Psoas muscle (tissue), 8 donors: Measurements from ENCODE around the gene WDR5. TPM values are rescaled to one million over a fixed set of nuclear protein-coding genes. Genes with fewer than 3 reads are reported as not detected.
"Not testable (repeated sequence)": the region's sequence is repeated elsewhere in the genome, so short reads cannot be mapped to it uniquely, and the experiment has no call there.

Experiments used
- ATAC-seq, 4 donors: fragments of 200-7000 bp; cut with Tn5 transposase; one replicate each; pipeline ENCODE4 v1.9.1; 2020; ENCODE audit warnings: moderate library complexity in 3 of 4, mild to moderate bottlenecking in 2 of 4
- DNase-seq, 2 donors: peaks; one replicate each; pipeline ENCODE4 v3.0.0-alpha.2; 2020
- H3K27ac ChIP-seq: fragments of 200-600 bp; one replicate; pipeline ENCODE4 v1.8.0; 2022
- H3K27me3 ChIP-seq, 3 donors: fragments of 200-600 bp in 1 of 3; one replicate each; pipeline versions ENCODE4 v1.6.1 to v1.8.0; 2013 to 2022; ENCODE audit warnings: low read length in 2 of 3, mild to moderate bottlenecking in 2 of 3, moderate library complexity in 1 of 3; ENCODE audit not compliant: insufficient read depth in 3 of 3
- H3K36me3 ChIP-seq, 2 donors: fragments of 200-600 bp in 1 of 2; one replicate each; pipeline versions ENCODE4 v1.6.1 to v1.8.0; 2013 to 2022; ENCODE audit warnings: low read depth in 1 of 2, mild to moderate bottlenecking in 1 of 2, moderate library complexity in 1 of 2; ENCODE audit not compliant: insufficient read depth in 1 of 2
- H3K4me1 ChIP-seq: fragments of 200-600 bp; one replicate; pipeline ENCODE4 v1.8.0; 2022
- H3K4me3 ChIP-seq: fragments of 200-600 bp; one replicate; pipeline ENCODE4 v1.8.0; 2022; ENCODE audit warnings: mild to moderate bottlenecking
- H3K9me3 ChIP-seq: fragments of 200-600 bp; one replicate; pipeline ENCODE4 v1.8.0; 2022
- CTCF ChIP-seq: fragments of 200-600 bp; IDR thresholded peaks from one replicate; pipeline ENCODE4 v1.8.0; 2022; ENCODE audit warnings: antibody characterized with exemption
- WGBS, 3 donors: extraction: QIAGEN DNeasy Blood & Tissue Kit; methylation state at CpG; one replicate each; pipeline versions ENCODE4 v1.1.6 to v1.1.7; 2013; 5-methylcytosine and 5-hydroxymethylcytosine counted together
- intact Hi-C, 2 donors: fragments of 100-400 bp; cut with DNase I; formaldehyde crosslinking; loops; one replicate each; pipeline versions ENCODE4 v1.11.0 to v1.14.2; 2022
- polyA plus RNA-seq, 3 donors: library from polyadenylated mRNA; stranded (reverse); fragments of 200-250 nt; gene quantifications; one replicate each; pipeline ENCODE4 v1.2.3, GENCODE V29; 2013
- total RNA-seq, 4 donors: library from RNA; stranded (reverse); fragmentation: NEBNext Ultra II Directional in 2 of 4; extraction: Animal tissue kit (Norgen Biotek cat#: 25700) in 2 of 4; gene quantifications; one replicate each; pipeline versions ENCODE4 v1.2.1 to v1.2.4, GENCODE V29; 2021 to 2023
- donor health status: healthy with polysubstance abuse.
- donor health status: DM: no; HTN: no; CAD: no; lungs with moderate emphysema.
- donor health status: Bipolar disorder and iron deficiency.
- donor health status: healthy.
- donor health status: DM: yes; HTN: yes; CAD: no.
- donor health status: DM: no; HTN: no; CAD: no.
- donor health status: DM: no; HTN: no; CAD: no.
- donor health status: DM: yes; HTN: yes; CAD: no.

Gene WDR5
- total and polyA plus RNA-seq, 7 donors, result 21.4 to 52.0 (median 30.1) TPM

GRCh38 chr9:134100040-134100439 lies 35.8 kb upstream of the WDR5 start:
- no peak overlapping the region for H3K27ac ChIP-seq
- peaks cover 0 to 5% (median 2%) of the 10 kb centered on the region in 3 donors for H3K27me3 ChIP-seq
- intact Hi-C loops, result loop anchor here in 1 of 2 donors (5.0 kb wide), 1 partner anchor 108 kb away; the partner anchor contains the start of gene VAV2
- no peaks in the 10 kb centered on the region for H3K4me1 ChIP-seq
- no peaks in the 10 kb centered on the region for H3K36me3 ChIP-seq
- 75 to 83% (median 81%) methylated on average over 5 of the region's 5 CpGs for WGBS, 3 donors
- H3K9me3 ChIP-seq, result no peaks in the 10 kb centered on the region
- no peak for TF ChIP-seq CTCF
- ATAC-seq (no peak), DNase-seq (no peak)
- no peak overlapping the region for H3K4me3 ChIP-seq

- ATAC-seq, H3K36me3 ChIP-seq, H3K27ac ChIP-seq, DNase-seq, H3K9me3 ChIP-seq, H3K4me1 ChIP-seq, H3K4me3 ChIP-seq, H3K27me3 ChIP-seq: not testable (repeated sequence)
- intact Hi-C loops, result loop anchor here in 1 of 2 donors (5.0 kb wide), 1 partner anchor 109 kb away; the partner anchor contains the start of gene VAV2
- WGBS, 3 donors, result 72 to 81% (median 76%) methylated on average over 6 of the region's 6 CpGs
Observed at GRCh38 chr9:134101133-134101532, 34.7 kb upstream of the WDR5 start.

GRCh38 chr9:134101623-134102149 lies 34.2 kb upstream of the WDR5 start:
- DNase-seq, result no peak
- intact Hi-C loops, result loop anchor here in 1 of 2 donors (5.0 kb wide), 1 partner anchor 109 kb away; the partner anchor contains the start of gene VAV2
- ATAC-seq, result no peak
- peaks cover 0 to 5% (median 2%) of the 10 kb centered on the region in 3 donors for H3K27me3 ChIP-seq
- no peak overlapping the region for H3K27ac ChIP-seq
- no peaks in the 10 kb centered on the region for H3K9me3 ChIP-seq
- WGBS, 3 donors, result 63 to 66% (median 65%) methylated on average over 11 of the region's 11 CpGs
- H3K36me3 ChIP-seq, result no peaks in the 10 kb centered on the region
- H3K4me1 ChIP-seq, result no peaks in the 10 kb centered on the region
- H3K4me3 ChIP-seq, result no peak overlapping the region
- TF ChIP-seq CTCF, result no peak

- intact Hi-C loops, result loop anchor here in 1 of 2 donors (5.0 kb wide), 1 partner anchor 111 kb away; the partner anchor contains the start of gene VAV2
- Histone ChIP-seq H3K36me3 (no peaks in the 10 kb centered on the region), H3K9me3 (no peaks in the 10 kb centered on the region), H3K27me3 (peaks cover 0 to 11% (median 2%) of the 10 kb centered on the region in 3 donors), H3K4me1 (no peaks in the 10 kb centered on the region), H3K27ac (no peak overlapping the region), H3K4me3 (no peak overlapping the region)
- DNase-seq (no peak), ATAC-seq (no peak)
- 72 to 92% (median 73%) methylated on average over 5 of the region's 5 CpGs for WGBS, 3 donors
- no peak for TF ChIP-seq CTCF
Observed at GRCh38 chr9:134103391-134103998, 32.4 kb upstream of the WDR5 start.

- H3K4me1 ChIP-seq, result no peaks in the 10 kb centered on the region
- intact Hi-C loops, result no loop called here
- no peak overlapping the region for H3K27ac ChIP-seq
- no peaks in the 10 kb centered on the region for H3K36me3 ChIP-seq
- no peak overlapping the region for H3K4me3 ChIP-seq
- no peak for TF ChIP-seq CTCF
- no peaks in the 10 kb centered on the region for H3K9me3 ChIP-seq
- no peak for DNase-seq
- 71 to 80% (median 80%) methylated on average over 9 of the region's 9 CpGs for WGBS, 3 donors
- ATAC-seq, result no peak
- peaks cover 0 to 13% (median 0%) of the 10 kb centered on the region in 3 donors for H3K27me3 ChIP-seq
Observed at GRCh38 chr9:134111064-134111463, 24.8 kb upstream of the WDR5 start.
